PC-9 (cell line): ENCODE measurements around the gene SNAPC4.

Source experiments
- EZH2 ChIP-seq: fragments of 200-600 bp; sonication (generic); IDR thresholded peaks from 2 replicates; pipeline ENCODE4 v1.8.0; 2017; ENCODE audit warnings: antibody characterized with exemption, low read depth
- TF ChIP-seq, protein P1 (sequence below): fragments of 200-600 bp; sonication (generic); conservative IDR thresholded peaks from 2 replicates; pipeline ENCODE4 v1.6.1; 2017; ENCODE audit warnings: mixed run types, antibody characterized with exemption, mild to moderate bottlenecking, moderate library complexity

DNA sequence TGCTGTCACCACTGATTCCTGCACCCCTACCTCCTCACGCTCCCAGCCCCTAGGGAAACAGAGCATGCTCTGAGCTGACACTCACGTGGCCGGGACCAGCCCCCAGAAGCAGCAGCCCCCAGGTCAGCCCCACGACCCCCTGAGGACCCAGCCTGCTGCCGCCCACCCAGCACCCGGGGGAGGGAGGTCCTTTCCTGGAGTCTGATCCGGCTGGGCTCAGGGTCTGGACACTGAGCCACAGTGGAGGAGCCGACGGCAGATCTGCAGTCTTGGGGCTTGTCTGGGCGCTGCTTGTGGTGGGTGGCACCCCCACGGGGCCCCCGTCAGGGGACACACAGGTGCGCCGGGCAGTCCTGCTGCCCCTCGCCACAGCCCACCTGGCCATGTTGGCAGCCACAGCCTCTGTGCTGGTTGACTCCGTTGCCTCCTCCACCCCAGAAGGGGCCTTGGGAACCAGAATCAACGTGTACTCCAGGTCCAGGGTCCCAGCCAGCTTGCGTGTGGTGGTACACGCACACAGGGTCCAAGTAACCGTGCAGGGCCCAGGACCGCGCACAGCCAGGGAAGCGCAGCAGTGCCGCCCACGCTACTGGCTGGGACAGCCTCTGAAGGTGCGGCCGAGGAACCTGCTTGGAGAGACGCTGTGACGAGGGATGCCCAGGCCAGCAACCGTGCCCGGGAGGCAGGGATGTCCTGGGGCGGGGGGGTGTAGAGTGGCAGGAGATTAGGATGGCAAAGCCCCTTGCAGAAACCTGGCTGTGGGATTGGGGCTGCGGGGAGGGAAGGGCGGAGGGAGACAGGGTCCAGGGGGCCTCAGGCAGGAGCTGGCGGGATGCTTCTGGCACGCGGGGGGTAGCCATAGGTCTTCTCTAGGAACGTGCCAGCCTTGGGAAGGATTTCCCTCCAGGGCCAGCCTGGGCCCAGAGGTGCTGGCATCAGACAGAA lies 39.9 kb downstream of the SNAPC4 start:
- TF ChIP-seq, protein P1, sequence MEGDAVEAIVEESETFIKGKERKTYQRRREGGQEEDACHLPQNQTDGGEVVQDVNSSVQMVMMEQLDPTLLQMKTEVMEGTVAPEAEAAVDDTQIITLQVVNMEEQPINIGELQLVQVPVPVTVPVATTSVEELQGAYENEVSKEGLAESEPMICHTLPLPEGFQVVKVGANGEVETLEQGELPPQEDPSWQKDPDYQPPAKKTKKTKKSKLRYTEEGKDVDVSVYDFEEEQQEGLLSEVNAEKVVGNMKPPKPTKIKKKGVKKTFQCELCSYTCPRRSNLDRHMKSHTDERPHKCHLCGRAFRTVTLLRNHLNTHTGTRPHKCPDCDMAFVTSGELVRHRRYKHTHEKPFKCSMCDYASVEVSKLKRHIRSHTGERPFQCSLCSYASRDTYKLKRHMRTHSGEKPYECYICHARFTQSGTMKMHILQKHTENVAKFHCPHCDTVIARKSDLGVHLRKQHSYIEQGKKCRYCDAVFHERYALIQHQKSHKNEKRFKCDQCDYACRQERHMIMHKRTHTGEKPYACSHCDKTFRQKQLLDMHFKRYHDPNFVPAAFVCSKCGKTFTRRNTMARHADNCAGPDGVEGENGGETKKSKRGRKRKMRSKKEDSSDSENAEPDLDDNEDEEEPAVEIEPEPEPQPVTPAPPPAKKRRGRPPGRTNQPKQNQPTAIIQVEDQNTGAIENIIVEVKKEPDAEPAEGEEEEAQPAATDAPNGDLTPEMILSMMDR: no peak
- no peak for TF ChIP-seq EZH2
